HUDEP-2 (cell line): ENCODE measurements around the gene PEA15.

ENCODE experiments used
- DNase-seq, 76 experiments: peaks; one replicate each; lab custom pipeline; 2025; ENCODE audit not compliant: unreplicated experiment in 76 of 76; lab: John Stamatoyannopoulos, UW

The PEA15 gene

DNA sequence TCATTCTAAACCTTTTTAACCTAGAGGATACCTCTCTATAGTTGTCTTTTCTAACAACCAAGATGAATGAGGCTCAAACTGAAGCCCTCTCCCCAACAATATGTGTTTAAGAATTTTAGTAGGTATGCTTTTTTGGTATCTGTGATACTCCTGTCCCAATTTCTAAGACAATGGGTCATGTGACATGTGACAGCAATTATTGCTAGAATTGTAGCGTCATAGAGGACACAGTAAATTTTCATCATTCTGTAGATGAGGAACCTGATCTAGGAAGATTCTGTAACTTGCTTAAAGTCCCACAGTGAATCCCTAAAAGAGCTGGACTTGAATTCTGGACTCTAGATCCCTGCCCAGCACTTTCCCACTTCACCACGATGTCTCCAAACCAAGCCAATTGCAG, 26.5 kb upstream of the PEA15 start:
- no peak for DNase-seq

DNA sequence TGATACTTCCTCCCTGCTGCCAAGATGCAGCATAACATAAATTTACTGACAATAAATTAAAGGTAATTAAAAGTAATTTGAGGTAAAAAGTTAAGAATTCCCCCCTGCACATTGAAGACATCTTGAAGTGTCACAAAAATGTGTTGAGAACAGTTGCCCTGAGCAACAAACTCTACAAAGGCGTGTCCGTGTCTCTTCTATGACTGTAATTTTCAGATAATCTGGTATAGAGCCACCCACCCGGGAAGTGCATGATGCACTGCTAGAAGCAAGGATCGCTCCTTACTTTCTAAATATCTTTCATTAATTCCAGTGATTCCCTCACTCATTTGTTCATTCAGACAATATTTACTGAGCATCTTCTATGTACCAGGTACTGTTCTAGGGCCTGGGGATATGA, 25.8 kb upstream of the PEA15 start:
- DNase-seq, result peak in 2 of 76 experiments; percentile 1 to 4

DNA sequence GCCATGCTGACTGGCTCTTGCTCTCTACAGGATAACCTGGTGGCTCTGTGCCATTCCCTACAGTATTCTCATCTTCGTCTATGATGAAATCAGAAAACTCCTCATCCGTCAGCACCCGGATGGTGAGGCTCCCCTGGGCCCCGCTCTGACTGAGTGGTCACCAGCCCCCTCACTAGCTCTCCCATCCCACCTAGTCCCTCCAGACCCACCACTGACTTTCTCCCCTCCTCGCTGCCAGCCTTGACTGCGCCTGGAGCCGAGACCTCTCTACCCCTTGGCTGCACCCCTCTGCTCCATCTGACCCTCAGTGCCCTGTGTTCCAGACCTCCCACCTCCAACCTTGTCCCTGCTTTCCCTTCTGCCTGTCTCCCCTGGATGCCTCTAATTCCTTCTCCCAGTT, 18.9 kb upstream of the PEA15 start:
- DNase-seq, result no peak

DNA sequence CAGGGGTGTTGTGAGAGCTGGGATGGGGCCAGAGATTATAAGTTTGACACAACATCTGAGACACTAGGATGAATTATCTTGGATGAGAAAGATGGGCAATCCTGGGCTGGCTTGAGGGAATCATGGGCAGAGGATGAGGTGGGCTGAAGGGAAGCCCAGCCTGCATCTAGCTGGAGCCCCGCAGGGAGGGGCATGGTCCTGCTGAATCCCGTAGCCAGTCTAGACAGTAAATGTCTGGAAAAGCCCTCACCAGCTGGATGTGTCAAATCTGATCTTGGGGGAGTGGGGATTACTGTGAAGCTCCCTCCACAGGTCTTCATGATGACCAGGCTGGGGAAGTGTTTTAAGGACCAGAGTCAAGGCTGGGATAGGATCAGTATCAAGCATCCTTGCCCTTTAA, 18.5 kb upstream of the PEA15 start:
- no peak for DNase-seq

DNA sequence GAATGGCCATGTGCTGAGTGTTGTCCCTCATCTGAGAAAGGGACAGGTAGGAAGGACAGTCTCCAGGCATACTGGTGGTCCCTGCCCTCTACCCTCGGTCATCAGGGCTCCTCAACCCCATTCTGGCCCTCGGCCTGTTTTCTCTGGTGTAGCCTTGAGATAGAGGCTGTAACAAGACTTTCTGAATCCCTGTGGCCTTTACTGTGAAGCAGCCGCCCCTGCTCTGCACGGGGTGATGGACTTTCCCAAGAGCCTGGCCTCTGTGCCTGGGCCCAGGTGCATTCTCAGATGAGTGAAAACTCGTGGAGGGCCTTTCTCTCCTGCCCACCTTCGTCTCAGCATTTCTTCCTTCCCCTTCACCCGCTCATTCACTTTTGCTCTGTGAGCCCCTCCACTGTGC, 17.8 kb upstream of the PEA15 start:
- DNase-seq, result no peak

DNA sequence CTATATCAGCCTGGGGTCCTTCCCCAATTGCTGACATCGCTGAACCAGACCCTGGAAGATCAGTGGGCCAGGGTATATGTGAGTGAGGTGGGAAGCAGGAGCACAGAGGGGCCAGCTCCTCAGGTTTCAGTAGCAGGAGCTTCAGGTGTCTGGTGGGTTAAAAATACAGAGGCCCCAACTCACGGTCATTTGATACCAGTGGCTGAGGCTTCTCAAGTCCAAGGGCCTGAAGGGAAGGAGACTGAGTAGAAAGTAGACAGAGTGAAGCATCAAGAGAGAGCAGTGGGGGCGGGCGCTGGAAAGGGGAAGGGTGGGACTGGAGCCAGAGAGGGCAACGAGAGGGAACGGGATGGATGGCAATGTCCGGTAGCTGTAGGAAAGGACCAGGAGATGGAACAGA, 16.8 kb upstream of the PEA15 start:
- no peak for DNase-seq

DNA sequence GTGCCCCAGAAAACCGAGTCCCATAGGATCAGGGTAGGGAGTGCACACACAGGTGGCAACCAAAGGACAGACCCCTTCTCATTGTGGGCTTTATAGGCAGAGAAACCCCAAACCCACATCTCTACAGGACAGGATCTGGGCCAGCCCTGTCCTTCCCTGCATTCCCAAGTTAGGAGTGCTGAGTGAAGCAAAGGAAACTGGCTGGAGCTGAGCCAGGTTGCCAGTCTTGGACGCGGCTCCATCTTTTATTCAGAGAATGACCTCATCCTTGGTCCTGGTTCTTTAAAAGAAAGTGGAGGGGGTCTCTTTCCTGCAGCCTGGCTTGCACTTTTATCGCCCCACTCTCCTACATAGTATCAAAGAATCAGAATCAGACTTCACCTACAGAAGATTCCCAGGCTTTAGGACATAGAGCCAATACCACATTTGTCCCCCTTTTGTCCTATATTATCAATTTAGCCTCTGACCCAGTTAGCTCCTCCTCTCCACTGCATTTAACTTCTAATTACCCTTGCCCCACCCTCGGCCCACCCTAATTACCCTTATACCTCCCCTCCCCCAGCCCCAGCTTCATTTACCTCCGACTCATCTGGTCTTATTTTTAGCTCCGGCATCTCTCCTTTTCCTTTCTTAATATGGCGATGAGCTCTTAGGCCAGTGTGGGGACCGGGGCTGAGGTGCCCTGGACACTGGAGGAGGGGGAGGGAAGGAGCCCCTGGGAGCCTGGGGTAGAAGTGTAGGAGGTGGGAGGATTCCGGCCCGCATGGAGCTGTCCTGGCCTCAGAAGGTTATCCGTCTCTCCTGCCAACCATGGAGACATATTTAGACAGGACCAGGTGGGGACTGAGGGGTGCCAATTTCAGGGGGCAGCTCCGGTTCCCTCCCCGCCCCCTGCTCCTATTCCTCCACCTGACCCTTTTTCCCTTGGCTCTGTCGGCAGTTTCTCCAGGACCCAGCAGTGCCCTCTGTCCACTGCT, 15.2 kb upstream of the PEA15 start, which contains the start of gene CASQ1:
Gene CASQ1, plus strand, starts transcription at position 927 of the 977 bp plus-strand sequence. CDS start 177 bp downstream, outside the sequence.
- DNase-seq, result no peak

DNA sequence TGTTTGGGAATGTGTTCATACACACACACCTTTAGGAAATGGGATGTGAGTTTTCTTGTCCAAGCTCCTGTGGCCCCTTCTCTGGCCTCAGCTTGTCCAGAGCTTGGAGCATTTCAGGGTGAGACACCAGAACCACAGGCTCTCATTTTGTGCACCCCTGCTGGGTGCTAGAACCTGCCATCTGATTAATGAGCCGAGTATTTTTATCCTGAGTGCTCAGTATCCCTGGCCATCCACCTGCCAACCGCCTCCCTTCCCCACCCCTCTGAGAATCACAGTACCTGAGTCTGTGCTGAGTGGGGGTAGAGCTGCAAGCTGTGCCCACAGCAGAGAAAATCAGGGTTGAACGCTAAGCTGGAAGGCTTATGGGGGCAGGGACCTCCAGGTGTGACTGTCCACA, 13.4 kb upstream of the PEA15 start:
- DNase-seq, result no peak

DNA sequence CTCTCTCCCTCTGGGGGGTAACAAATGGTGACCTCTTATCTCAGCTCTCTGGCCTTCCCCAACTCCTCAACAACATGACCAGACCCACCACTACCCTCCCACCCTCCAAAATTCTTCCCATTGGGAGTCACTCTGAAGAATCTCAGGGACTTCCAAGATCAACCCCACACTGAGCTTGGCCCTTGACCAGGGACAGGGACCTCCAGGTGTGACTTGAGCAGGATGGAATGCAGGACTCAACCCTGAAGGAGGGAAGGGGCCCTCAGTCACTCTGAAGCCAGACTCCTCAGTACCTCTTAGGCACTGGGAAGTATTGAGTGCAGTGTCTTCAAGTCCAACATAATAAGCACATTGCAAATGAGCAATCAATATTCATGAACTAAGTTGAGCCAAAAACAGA, 12.9 kb upstream of the PEA15 start:
- no peak for DNase-seq

DNA sequence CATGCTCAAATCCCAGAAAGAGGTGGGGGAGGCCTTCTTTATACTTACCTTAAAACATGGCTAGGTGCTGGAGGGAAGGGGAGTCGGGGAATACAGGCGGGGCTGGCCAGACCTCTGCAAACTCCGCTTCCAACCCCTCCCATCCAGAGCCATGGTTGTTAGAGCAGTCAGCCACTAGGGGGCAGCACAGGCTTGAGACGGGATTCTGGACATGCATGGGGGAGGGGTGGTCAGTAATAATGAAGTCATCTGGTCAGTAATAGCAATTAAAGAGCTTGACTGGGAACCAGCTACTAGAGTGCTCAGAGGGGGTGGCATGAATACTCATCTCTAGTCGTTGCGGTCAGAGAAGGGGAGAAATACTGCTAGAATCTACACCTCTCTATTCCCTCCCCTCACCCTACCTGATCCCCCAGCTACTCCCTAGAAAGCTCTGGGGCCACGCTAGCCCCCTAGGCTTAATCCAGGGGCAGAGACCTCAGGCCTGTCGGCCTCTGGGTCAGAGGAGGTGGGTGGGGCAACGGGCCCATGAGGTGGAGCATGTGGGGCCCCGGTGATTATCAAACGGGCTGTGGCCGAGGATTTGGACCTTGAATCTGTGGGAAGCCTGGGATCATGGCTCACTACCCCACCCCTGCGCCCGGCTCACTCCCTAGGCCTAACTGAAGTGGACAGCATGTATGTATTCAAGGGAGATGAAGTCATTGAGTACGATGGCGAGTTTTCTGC, 11.9 kb upstream of the PEA15 start:
- peak in 63 of 76 experiments; percentile 7 to 82 (median 57) for DNase-seq

DNA sequence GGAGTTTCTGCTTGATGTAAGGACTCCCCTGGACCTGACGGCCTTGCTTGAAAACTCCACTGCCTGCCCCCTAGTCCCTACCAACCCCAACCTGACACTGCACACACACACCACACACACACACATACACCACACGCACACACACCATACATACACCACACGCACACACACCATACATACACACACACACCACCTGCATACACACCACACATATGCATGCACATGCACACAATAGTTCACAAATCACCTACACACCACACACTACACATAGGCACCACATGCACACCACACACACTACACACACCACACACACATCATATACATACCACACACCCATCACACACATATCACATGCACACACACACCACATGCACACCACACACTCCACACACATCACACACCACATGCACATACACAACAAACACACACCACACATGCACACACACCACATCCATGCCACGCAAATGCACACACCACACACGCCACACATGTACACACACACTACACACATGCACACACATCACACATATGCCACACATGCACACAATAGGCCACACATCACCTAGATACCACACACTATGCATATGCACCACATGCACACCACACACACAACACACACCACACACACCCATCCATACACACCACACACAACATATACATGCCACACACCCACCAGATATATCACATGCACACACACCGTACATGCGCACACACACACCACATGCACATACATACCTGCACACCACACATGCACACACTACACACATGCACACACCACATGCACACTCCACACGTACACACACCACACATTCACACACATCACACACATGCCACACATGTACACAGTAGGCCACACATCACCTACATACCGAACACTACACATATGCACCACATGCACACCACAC, 11.1 kb upstream of the PEA15 start:
- no peak for DNase-seq

DNA sequence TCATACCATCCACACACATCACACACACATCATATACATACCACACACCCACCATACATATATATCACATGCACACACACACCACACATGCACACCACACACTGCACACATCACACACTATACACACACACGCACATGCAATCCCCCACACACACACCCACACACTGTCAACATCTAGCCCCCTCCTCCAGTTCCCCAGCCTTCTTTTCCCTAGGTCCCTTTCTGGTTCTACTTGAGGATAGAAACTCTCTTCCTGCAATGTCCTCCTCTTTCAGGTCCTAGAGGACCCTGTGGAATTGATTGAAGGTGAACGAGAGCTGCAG, 10.5 kb upstream of the PEA15 start:
- no peak for DNase-seq

DNA sequence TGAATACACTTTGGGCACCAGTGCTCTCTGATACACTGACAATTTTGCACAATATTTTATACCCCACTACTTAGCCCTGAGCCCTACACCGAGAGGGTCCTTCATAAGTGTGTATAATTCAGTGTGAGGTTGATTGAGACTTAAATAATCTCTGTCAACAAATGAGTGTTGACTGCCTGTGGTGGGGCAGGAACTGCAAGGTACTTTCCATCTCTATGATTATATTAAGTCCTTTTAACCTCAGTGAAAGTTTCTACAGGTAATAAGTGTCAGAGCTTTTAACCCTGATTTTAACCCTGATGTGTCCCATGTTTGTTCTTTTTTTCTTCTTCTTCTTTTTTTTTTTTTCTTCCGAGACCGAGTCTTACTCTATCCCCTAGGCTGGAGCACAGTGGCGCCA, 9.0 kb upstream of the PEA15 start:
- DNase-seq, result no peak

DNA sequence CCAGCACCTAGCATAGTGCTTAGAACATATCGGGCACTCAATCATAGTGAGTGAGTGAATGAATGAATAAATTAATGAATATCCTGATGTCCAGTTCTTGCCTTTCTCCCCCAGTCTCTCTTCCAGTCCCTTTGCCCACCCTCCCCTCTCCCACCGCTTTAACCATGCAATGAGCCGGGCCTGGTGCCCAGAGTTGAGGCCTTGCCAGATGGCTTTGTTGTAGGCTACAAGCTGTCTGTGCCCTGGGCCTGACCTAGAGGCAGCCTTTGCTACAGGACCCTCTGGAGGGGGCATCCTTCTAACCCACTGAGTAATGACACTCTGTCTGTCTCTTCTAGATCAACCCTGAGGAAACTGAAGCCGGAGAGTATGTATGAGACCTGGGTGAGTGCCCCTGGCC, 8.0 kb upstream of the PEA15 start:
- DNase-seq, result no peak

DNA sequence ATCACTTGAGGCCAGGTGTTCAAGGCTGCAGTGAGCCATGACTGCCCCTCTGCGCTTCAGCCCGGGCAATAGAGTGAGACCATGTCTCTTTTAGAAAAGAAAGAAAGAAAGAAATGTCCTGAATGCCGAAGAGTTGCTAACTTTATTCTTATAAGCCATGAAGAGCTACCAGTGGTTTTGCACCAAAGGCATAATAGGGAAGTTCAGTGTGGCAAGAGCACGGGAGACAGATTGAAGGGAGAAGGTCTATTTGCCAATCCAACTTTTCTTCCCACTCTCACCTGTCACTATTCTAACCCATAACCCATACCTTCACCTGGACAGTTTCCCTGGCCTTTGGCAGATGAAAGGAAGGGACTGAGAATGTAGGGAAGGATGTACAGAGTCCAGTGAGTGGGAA, 4.4 kb upstream of the PEA15 start:
- DNase-seq, result no peak

DNA sequence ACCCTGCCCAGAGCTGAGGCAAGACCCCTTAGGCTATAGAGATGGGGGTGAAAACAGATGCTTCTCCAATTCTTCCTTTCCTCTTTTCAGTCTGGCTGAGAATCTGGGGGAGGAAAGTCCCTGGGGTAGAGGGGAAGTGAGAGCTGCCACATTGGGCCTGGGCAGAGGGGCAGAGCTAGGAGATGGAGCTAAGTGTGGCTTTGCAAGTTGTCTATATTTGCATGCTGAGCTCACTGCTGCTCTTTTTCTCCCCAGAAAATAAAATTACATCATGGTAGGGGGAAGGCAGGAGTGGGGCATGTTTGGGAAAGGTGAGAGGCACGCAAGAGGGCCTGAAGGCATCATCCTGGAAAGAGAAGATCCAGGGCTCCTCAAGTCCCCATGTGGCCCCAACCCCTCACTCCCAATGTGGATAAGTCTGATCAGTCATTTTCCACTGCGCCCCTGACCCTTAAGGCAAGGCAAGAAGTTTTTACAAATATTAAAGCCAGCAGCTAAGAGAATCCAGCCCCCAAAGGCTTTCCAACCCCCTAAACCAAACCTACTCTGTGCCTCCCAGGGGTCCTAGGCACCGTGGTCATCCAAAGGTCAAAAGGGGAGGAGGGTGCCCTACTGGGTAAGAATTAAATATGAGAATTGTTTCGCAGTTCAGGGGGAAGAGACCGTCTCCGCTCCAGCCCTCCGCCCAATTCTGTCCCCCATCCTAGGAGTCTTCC, 500 bp upstream of the PEA15 start:
- DNase-seq, result no peak

DNA sequence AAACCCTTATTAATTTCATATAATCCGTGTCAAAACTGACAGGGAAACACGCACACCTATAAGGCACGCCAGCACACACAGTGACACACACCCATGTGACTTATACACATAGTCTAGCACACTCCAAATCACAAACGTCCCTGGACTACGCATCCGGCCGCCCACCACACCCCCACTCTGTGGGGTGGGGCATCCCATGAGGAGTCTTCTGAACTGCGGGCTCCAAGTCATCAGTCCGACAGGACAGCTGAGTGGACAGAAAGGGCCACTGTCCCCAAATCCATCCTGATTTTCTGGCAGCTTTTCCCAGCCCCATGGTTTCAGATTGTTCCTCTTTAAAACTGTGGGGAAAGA, 829 bp downstream of the PEA15 start:
- DNase-seq, result peak in 9 of 76 experiments; percentile 4 to 28 (median 18)

DNA sequence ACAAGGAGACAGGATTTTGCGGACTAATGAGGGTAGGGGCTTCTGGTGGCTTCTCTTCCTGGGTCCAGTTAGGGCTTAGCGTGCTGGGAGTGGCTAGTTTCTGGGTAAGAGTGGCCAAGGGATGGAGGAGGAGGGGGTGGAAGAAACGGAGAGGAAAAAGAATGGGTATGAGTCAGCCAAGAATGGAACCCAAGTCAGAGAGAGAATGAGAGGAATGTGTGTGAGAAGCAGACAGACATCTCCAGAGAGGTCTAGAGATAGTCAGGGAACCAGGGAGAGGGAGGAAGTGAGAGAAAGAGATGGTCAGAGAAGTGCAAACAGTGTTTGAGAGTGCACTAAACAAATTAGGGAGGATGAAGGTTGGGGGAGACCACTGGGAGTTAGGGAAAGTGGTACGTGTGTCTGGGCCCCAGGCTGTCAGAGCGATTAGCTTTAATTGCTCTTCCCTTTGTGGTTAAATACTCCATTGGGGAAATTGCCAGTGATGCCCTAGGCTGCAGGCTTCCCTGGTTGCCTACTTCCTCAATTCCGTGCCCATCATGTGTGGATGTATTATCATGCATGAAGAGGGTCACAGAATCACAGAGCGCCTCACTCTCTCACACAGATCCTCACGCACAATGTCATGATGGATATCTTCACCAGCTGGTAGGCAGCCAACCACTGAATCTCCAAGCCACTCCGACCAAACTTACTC, 1.4 kb downstream of the PEA15 start:
- no peak for DNase-seq

DNA sequence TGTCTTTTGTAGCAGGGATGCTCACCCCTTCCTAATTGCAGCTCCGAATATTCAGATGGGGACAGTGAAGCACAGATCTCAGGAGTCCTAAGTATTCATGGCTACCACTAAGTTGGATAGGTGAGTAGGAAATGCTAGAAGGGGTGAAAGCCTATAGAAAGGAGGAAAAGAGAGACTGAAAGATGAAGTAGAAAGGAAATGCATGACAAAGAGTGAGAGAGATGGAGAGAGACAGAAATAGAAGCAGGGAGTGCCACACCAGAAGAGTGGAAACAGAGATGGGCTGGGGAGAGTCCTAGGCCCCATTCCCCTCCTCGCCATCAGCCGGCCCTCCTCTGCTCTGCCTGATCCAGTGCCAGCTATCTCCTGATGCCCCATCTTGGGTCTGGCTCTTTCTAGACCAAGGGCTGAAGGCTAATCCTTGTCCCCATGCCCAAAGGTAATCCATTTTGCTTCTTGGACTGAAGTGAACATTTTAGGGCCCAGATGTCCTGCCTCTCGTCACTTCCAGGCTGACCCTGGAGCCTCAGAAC, 2.0 kb downstream of the PEA15 start:
- DNase-seq, result no peak
